KMS-11 (cell line): Measurements from ENCODE around the gene ALKBH2.

Experiments
- H2AFZ ChIP-seq: fragments of 200-600 bp; sonication (generic); 2 replicates; pipeline ENCODE4 v1.6.1; 2016; ENCODE audit warnings: antibody characterized with exemption, mixed run types, low read depth
- H3K27ac ChIP-seq: fragments of 200-600 bp; sonication (generic); 2 replicates; pipeline ENCODE4 v1.6.1; 2016; ENCODE audit warnings: mild to moderate bottlenecking, mixed run types
- H3K27me3 ChIP-seq: fragments of 200-600 bp; sonication (generic); 2 replicates; pipeline ENCODE4 v1.6.1; 2017; ENCODE audit warnings: mild to moderate bottlenecking, low read depth, mixed run types, moderate library complexity; ENCODE audit not compliant: insufficient read depth
- H3K36me3 ChIP-seq: fragments of 200-600 bp; sonication (generic); 2 replicates; pipeline ENCODE4 v1.6.1; 2017; ENCODE audit warnings: mild to moderate bottlenecking, mixed run types; ENCODE audit not compliant: insufficient read depth
- H3K4me1 ChIP-seq: fragments of 200-600 bp; sonication (generic); 2 replicates; pipeline ENCODE4 v1.6.1; 2016; ENCODE audit warnings: mild to moderate bottlenecking, low read depth, mixed run types; ENCODE audit not compliant: poor library complexity, severe bottlenecking
- H3K4me2 ChIP-seq: fragments of 200-600 bp; sonication (generic); 2 replicates; pipeline ENCODE4 v1.7.0; 2016; ENCODE audit warnings: mild to moderate bottlenecking, mixed run types
- H3K4me3 ChIP-seq: fragments of 200-600 bp; sonication (generic); IDR thresholded peaks from 2 replicates; pipeline ENCODE4 v1.6.1; 2017; ENCODE audit warnings: low read depth, low read length, mixed read lengths; ENCODE audit not compliant: insufficient read depth
- H3K79me2 ChIP-seq: fragments of 200-600 bp; sonication (generic); 2 replicates; pipeline ENCODE4 v1.6.1; 2016; ENCODE audit warnings: low read depth, mixed run types; ENCODE audit not compliant: insufficient read depth
- H3K9ac ChIP-seq: fragments of 200-600 bp; sonication (generic); 2 replicates; pipeline ENCODE4 v1.6.1; 2016; ENCODE audit warnings: mild to moderate bottlenecking, mixed run types
- H4K20me1 ChIP-seq: fragments of 200-600 bp; sonication (generic); 2 replicates; pipeline ENCODE4 v1.6.1; 2016; ENCODE audit warnings: mild to moderate bottlenecking, mixed run types; ENCODE audit not compliant: insufficient read depth
- CTCF ChIP-seq: fragments of 200-600 bp; sonication (generic); conservative IDR thresholded peaks from 2 replicates; pipeline ENCODE4 v1.6.1; 2017; ENCODE audit warnings: low read depth, mild to moderate bottlenecking, antibody characterized with exemption, low read length, moderate library complexity, mixed read lengths

ALKBH2 gene

GRCh38 chr12:109044241-109044640 is 49.0 kb downstream of the ALKBH2 start:
- no peaks in the 10 kb centered on the region for H3K79me2 ChIP-seq

More at GRCh38 chr12:109044241-109044640, 49.0 kb downstream of the ALKBH2 start:
- Histone ChIP-seq H2AFZ (no peak overlapping the region), H3K27ac (no peak overlapping the region), H4K20me1 (no peaks in the 10 kb centered on the region), H3K4me3 (no peak overlapping the region), H3K4me1 (no peaks in the 10 kb centered on the region), H3K27me3 (no peaks in the 10 kb centered on the region), H3K36me3 (no peaks in the 10 kb centered on the region), H3K4me2 (no peak overlapping the region), H3K9ac (no peak overlapping the region)
- TF ChIP-seq CTCF, result no peak
